Epithelial cell of proximal tubule (primary cell): Measurements from ENCODE around the gene LUC7L. TPM values are rescaled to one million over a fixed set of nuclear protein-coding genes. Genes with fewer than 3 reads are reported as not detected.

ENCODE experiments used
- DNase-seq: peaks from one replicate; pipeline ENCODE4 v3.0.0-alpha.2; 2011; ENCODE audit warnings: low read depth
- H3K4me3 ChIP-seq: 2 replicates; pipeline ENCODE4 v1.5.1; 2011; ENCODE audit warnings: low read depth, mild to moderate bottlenecking, low read length
- total RNA-seq: library from RNA; depleted of rRNA; stranded (reverse); fragments of >200 nt; gene quantifications from 2 replicates; pipeline ENCODE4 v1.2.3, GENCODE V29; 2015
- TF ChIP-seq, protein P1 (sequence below): conservative IDR thresholded peaks from 2 replicates; pipeline ENCODE4 v1.5.1; 2012; ENCODE audit warnings: low read depth, mild to moderate bottlenecking, low read length

Gene LUC7L
- total RNA-seq, 1 donor from 2014 or later = 77.6 TPM

DNA sequence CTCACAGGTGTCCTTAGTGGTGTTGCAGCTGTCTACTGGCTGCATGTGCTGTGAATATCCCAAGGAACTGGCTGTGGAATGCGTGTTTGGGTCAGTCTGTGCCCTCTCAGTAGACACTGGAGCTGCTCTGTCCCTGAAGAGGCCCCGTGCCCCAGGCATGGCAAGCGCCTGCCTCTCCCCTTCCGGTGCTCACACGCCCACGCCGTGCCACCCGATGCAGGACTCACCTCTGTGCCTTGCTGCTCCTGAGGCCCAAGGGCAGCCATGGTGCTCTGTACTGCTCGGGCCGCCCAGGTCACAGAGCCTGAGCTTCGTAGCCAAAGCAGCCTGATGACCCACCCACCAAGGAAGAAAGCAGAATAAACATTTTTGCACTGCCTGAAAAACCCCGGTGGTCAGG, 36.5 kb upstream of the LUC7L start:
- TF ChIP-seq, protein P1, sequence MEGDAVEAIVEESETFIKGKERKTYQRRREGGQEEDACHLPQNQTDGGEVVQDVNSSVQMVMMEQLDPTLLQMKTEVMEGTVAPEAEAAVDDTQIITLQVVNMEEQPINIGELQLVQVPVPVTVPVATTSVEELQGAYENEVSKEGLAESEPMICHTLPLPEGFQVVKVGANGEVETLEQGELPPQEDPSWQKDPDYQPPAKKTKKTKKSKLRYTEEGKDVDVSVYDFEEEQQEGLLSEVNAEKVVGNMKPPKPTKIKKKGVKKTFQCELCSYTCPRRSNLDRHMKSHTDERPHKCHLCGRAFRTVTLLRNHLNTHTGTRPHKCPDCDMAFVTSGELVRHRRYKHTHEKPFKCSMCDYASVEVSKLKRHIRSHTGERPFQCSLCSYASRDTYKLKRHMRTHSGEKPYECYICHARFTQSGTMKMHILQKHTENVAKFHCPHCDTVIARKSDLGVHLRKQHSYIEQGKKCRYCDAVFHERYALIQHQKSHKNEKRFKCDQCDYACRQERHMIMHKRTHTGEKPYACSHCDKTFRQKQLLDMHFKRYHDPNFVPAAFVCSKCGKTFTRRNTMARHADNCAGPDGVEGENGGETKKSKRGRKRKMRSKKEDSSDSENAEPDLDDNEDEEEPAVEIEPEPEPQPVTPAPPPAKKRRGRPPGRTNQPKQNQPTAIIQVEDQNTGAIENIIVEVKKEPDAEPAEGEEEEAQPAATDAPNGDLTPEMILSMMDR = no peak
- H3K4me3 ChIP-seq = no peak overlapping the region
- DNase-seq = no peak

DNA sequence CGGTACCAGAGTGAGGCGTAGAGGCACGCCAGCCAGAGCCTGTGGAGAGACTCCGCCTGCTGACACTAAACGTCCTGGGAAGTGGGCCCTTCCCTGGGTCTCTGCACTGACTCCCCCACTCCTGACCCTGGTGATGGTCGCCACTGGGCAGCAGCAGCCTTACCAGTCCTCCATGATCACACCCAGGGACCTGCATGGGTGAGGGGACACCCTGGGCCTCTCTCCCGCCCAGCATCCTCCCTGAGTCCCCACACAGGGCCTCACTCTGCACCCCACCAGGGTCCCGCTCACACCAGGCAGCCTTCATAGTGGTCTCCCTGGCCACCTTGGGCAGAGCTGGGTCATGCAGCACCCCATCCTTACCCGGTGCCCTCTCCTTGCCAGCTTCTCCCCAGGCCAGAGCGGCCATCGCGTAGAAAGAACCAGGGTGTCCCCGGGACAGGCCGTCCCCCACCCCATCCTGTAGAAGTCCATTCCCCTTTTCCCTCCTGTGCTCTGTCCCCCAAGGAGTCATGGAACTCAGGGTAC, 35.8 kb upstream of the LUC7L start:
- TF ChIP-seq, protein P1 = no peak
- DNase-seq = no peak
- H3K4me3 ChIP-seq = no peak overlapping the region

DNA sequence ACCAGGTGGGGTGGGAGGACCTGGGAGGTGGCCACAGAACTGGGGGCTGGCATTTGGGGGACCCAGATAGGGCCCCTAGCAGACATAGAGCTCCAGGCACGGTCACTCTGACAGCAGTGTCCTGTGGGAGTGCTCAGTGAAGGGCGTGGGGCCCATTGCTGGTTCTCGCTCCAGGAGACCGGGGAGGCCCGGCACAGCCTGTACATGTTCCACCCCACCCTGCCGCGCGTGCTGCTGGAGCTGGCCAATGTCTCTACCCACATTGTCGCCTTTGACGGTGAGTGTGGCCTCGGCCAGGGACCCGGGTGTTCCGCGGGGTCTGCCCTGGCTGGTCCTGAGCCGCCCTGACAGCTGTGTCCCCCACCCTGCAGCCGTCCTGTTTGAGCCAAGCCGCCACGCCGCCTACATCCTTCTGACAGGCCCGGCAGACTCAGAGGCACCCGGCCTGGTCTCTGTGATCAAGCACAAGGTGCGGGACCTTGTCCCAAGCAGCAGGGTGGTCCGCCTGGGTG, 35.2 kb upstream of the LUC7L start:
- no peak for DNase-seq
- no peak overlapping the region for H3K4me3 ChIP-seq
- TF ChIP-seq, protein P1 = no peak

DNA sequence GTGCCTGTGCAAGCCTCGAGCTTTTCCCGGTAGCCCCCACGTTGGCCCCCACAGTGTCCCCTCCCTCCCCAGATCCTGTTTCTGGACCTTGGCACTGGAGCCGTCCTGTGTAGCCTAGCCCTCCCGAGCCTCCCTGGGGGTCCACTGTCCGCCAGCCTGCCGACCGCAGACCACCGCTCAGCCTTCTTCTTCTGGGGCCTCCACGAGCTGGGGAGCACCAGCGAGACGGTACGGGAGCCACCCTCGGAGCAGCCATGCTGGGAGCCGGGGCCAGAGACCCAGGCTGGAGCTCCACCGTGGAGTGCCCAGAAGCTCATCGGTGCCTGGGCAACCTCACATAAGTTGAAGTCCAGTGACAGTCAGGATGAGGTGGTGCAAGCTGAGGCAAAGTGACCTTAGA, 34.7 kb upstream of the LUC7L start:
- TF ChIP-seq, protein P1 = no peak
- no peak overlapping the region for H3K4me3 ChIP-seq
- no peak for DNase-seq

DNA sequence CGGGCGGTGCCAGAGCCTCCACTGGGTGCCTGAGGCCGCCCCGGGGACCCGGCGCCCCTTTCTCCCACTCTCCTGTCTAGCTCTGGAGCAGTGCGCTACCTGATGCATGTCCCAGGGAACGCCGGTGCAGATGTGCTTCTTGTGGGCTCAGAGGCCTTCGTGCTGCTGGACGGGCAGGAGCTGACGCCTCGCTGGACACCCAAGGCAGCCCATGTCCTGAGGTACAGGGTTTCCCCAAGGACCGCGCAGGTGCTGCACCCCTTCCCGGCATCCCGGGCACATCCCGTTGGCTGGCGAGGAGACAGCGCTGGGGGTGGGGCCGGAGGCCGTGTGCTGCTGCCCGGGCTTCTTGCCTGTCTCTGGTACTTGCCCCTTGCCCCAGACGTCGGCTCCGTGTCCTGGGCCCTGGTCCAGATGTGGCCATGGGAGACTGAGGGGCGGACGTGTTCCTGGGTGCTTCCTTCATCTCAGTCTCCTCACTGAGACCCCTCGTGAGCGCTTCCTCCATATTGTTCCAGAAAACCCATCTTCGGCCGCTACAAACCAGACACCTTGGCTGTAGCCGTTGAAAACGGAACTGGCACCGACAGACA, 34.0 kb upstream of the LUC7L start:
- H3K4me3 ChIP-seq = no peak overlapping the region
- DNase-seq = no peak
- TF ChIP-seq, protein P1 = no peak

DNA sequence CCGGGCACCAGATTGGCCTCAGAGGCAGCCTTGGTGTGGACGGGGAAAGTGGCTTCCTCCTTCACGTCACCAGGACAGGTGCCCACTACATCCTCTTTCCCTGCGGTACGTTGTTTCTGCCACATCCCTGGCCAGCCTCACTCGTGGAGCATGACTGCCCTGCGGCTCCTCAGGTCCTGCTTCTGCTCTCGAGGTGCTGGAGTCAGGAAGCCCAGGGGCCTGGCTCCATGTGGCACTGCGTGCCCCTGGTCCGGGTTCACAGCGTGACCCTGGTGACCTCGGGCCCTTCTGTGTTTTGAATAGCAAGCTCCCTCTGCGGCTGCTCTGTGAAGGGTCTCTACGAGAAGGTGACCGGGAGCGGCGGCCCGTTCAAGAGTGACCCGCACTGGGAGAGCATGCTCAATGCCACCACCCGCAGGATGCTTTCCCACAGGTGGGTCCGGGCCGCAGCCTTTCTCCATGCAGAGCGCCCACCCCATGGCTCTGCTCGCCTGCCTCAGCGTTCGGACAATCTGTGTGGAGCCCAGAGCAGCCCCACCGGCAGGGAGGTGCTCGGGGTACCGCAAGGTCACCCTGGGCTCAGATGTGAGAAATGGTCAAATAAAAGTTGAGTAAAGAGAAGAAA, 33.0 kb upstream of the LUC7L start:
- TF ChIP-seq, protein P1 = no peak
- DNase-seq = no peak
- H3K4me3 ChIP-seq = no peak overlapping the region
